T-helper 2 cell treated with Interferon-gamma antibody and Interleukin-4, amounts not matched to agents 100 ng/mL and 5 ng/mL, for 36 hours (primary cell): Measurements from ENCODE around the gene ALOX12B. TPM values are rescaled to one million over a fixed set of nuclear protein-coding genes. Genes with fewer than 3 reads are reported as not detected.
"Not testable (repeated sequence)": the region's sequence is repeated elsewhere in the genome, so short reads cannot be mapped to it uniquely, and the experiment has no call there.

Experiments
- intact Hi-C: fragments of 100-400 bp; cut with micrococcal nuclease; formaldehyde crosslinking; loops from one replicate; pipeline ENCODE4 v1.15.1; 2023
- total RNA-seq: library from RNA; stranded (reverse); gene quantifications from 2 replicates; pipeline ENCODE4 v1.2.3, GENCODE V29; 2022

Gene ALOX12B
- total RNA-seq, 1 donor from 2014 or later, result not detected

DNA sequence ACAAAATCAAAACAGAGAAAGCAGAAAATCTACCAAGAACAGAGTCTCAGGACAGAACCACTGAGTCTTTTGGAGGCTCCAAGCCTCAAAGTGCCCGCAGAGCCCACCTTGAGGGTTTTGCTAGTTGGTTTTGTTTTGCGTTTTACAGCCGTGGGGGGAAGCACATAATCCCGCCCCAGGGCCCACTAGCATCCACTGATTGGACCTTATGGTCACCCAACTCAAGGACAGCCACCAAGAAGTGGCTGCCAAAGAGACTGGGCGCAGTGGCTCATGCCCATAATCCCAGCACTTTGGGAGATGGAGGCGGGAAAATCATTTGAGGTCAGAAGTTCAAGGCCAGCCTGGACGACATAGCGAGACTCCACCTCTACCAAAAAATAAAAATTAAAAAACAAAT lies 38.8 kb downstream of the ALOX12B start:
- intact Hi-C loops, result no loop called here

GRCh38 chr17:8048236-8048635 lies 39.3 kb downstream of the ALOX12B start:
- intact Hi-C loops, result no loop called here

- intact Hi-C loops, result no loop called here
Measured at GRCh38 chr17:8047769-8048110, 39.8 kb downstream of the ALOX12B start.

- intact Hi-C loops, result no loop called here
Measured at GRCh38 chr17:8046929-8047768, 40.4 kb downstream of the ALOX12B start.

- intact Hi-C loops, result no loop called here
Measured at GRCh38 chr17:8046306-8046928, 41.1 kb downstream of the ALOX12B start.

DNA sequence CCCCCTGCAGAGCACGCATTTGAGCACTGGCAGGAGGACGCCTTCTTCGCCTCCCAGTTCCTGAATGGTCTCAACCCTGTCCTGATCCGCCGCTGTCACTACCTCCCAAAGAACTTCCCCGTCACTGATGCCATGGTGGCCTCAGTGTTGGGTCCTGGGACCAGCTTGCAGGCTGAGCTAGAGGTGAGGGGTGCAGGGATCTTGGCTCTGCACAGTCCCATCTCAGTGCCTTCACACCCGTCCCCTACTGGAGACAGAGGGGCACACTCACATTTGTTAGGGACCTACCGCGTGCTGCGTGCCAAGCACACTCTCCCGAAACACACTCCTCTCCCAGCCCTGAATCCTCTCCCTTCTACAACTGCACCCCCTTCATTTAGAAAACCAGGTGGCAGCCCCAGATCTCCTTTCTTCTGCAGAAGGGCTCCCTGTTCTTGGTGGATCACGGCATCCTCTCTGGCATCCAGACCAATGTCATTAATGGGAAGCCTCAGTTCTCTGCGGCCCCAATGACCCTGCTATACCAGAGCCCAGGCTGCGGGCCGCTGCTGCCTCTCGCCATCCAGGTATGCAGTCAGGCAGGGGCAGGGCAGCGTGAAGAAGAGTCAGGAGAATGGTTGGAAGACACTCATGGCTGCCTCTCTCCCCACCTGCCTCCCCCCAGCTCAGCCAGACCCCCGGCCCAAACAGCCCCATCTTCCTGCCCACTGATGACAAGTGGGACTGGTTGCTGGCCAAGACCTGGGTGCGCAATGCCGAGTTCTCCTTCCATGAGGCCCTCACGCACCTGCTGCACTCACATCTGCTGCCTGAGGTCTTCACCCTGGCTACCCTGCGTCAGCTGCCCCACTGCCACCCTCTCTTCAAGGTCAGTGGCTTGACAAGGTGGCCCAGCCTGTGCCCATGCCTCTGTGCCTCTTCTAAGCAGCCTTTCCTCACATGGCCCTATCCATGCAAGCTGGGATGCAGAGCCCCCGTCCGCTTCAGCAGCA lies 42.4 kb downstream of the ALOX12B start:
- intact Hi-C loops, result loop anchor here (5.0 kb wide), 1 partner anchor 303 kb away; no protein-coding TSS in a partner anchor

GRCh38 chr17:8041979-8042378 lies 45.5 kb downstream of the ALOX12B start:
- intact Hi-C loops, result loop anchor here (2.0 to 5.0 kb wide), 2 partner anchors 129 to 300 kb away; no protein-coding TSS in a partner anchor

DNA sequence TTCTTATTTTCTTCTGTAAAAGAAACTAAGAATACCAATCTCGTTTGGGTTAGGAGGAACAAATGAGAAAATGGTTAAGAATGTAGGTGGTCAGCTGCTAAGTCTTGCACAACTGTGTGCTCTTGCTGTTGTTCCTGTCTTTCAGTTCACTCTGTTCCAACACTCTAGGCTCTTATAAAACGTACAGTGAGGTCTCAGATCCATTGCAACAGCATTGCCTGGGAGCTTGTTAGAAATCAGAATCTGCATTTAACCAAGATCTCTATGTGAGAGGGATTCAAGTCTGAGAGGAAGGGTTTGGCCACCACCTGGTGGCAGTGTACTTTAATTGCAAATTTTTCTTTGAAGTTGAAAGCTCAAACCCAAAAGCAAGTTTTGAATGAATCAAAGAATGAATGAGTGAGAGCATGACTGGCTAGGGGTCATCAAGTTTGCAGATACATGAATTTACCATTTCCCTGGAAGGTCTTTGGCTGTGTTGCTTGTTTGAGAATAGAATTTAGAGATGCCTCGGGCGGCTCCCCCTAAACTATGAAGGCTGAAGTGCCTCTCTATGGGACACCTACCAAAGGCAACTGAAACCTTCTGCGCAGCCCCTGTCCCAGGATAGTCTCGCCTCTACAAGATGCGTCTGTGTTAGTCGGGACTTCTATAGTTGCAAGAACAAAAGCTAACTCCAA lies 46.1 kb downstream of the ALOX12B start:
- intact Hi-C loops, result loop anchor here (2.0 to 5.0 kb wide), 2 partner anchors 129 to 299 kb away; no protein-coding TSS in a partner anchor

DNA sequence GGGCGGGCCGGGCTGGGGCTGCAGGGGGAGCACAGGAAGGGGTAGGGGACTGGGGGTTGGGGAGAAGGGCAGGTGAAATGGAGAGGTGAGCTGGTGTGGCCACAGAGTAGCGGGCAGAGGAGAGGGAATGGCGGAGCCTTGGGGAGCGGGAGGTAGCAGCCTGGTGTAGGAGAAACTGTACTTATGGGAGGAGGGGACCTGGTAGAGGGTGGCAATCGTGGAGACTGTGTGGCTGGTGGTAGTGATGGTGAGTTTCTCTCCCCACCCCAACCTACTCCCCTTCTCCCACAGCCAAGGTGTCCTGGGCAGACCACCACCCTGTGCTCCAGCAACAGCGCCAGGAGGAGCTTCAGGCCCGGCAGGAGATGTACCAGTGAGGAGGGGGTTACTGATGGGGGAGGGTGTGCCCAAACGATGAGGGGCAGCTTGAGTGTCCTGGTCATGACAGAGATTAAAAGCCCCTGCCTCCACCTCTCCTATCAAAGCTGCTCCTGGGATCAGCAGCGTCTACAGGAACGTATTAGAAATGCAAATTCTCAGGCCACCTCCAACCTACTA lies 47.8 kb downstream of the ALOX12B start:
- intact Hi-C loops, result loop anchor here (2.0 to 5.0 kb wide), 2 partner anchors 127 to 297 kb away; no protein-coding TSS in a partner anchor

GRCh38 chr17:8038954-8039610 lies 48.4 kb downstream of the ALOX12B start, which contains the start of gene ALOX15B:
Gene ALOX15B (plus strand): TSS chr17:8039059. CDS start chr17:8039156, 97 bp downstream.
- intact Hi-C loops, result no loop called here

DNA sequence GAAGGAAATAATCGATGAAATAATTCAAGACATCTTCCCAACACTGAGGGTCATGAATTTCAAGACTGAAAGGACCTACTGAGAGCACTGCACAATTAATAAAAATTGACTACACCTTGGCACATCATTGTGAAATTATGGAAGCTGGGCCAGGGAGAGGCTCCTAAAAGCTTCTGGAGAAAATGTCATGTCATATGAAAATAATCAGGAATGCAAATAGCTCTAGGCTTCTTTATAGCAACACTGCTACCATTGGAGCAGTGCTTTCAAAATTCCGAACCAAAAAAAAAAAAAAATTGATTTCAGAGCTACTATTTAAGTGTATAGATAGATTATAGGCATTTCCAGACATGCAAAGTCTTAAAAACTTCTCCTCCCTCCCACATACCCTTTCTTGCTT lies 55.1 kb downstream of the ALOX12B start:
- intact Hi-C loops, result no loop called here

DNA sequence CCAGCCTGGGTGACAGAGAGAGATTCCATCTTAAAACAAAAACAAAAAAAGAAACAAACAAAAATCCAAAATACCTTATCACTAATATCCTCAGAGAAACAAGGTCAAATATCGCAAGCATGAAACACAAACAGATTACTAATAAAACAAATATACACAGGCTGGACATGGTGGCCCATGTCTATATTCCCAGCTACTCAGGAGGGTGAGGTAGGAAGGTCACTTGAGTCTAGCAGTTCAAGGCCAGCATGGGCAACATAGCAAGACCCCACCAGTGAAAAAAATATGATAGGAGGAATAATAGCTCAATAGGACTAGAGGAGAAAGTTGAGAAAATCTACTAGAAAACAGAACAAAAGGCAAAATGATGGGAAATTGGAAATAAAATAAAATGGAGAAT lies 55.6 kb downstream of the ALOX12B start:
- intact Hi-C loops, result no loop called here

DNA sequence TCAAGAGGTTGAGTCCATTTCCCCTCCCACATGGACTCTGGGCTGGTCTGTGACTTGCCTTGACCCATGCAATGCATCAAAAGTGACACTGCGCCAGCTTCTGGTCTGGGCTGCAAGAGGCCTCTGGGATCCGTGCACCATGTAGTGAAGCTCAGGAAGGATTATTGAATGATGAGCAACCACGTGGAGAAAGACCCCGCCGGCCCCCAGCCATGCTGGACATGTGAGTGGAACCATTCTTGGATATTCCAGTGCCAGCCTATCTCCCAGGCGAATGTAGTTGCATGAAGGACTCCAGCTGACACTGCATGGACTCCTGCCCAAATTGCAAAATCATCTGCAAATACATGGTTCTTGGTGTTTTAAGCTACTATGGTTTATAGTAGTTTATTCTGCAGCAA lies 56.3 kb downstream of the ALOX12B start:
- intact Hi-C loops, result no loop called here

- intact Hi-C loops, result no loop called here
Measured at GRCh38 chr17:8029121-8029520, 58.4 kb downstream of the ALOX12B start.

DNA sequence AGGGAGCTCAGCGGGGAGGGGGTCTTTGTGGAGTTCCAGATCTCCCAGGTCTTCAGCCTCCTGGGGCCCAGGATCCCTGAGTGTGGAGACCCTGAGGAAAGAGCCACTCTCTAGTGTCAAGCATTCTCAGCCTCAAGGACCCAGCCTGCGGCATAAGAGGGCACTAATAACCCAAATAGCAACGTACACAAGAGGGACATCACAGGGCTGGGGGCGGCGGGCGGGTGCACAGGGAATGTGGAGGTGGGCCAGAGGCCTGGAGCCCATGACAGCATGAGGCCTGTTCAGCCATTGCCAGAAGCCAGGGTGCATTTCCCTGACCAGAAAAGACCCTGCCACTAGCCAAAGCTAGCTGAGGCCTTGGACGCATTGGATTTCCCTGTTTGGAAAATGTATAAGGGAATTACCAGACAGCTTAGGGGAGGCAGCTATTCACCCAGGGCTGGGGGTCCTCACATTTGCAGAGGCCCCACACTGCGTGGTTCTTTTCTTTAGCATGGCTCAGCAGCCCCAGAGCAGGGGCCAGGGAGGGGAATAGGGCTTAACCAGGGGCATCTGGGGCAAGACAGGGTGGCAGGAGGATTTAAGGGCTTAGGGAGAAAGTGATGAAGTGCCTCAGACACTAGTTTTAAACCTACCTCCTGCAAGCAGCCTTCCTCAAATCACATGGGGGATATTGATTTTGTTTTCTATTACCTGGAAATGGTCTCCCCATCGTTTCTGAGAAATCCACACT lies 62.2 kb downstream of the ALOX12B start:
- intact Hi-C loops, result no loop called here

- intact Hi-C loops, result not testable (repeated sequence)
Measured at GRCh38 chr17:8024161-8024560, 63.4 kb downstream of the ALOX12B start.
